Activated naive CD4-positive, alpha-beta T cell treated with anti-CD3 and anti-CD28 coated beads, Interleukin-2, amount 10 ng/mL, durations not matched to agents 5 hours and 36 hours (primary cell): ENCODE measurements around the gene CKMT1A. TPM values are rescaled to one million over a fixed set of nuclear protein-coding genes. Genes with fewer than 3 reads are reported as not detected.

Experiments
- total RNA-seq, 2 experiments: library from RNA; stranded (reverse); gene quantifications; one replicate each; pipeline ENCODE4 v1.2.3, GENCODE V29; 2021

Gene CKMT1A
- total RNA-seq: not detected

GRCh38 chr15:43693148-43694022, at the start of gene CKMT1A:
Gene CKMT1A, plus strand, starts transcription at chr15:43693859. Its CDS starts 192 bp downstream, at chr15:43694051.

GRCh38 chr15:43648649-43649429, 44.8 kb upstream of the CKMT1A start, which contains the start of gene CATSPER2:
Gene CATSPER2, minus strand, starts transcription at chr15:43648844. Its CDS starts 783 bp downstream, at chr15:43648061.

GRCh38 chr15:43746245-43746902, 52.7 kb downstream of the CKMT1A start, which contains the start of gene PDIA3:
Gene PDIA3, plus strand, starts transcription at chr15:43746438. Its CDS starts 102 bp downstream, at chr15:43746540.

Other genes with a start within 250 kb of the CKMT1A start
- 10 to 100 TPM; 27.1 to 27.5 TPM for gene TP53BP1, start 200.7 kb upstream of the CKMT1A start, total RNA-seq
- gene MAP1A, start 176.3 kb upstream of the CKMT1A start, total RNA-seq: 1 to 10 TPM; 6.4 to 6.5 TPM
- gene PPIP5K1, start 103.7 kb upstream of the CKMT1A start, total RNA-seq: 10 to 100 TPM; 22.3 to 29.2 TPM
- gene CKMT1B, start 99.8 kb upstream of the CKMT1A start, total RNA-seq: not detected
- under 1 TPM; 0.36 to 0.55 TPM for gene STRC, start 75.1 kb upstream of the CKMT1A start, total RNA-seq
- gene CATSPER2, start 45.0 kb upstream of the CKMT1A start, total RNA-seq: 1 to 10 TPM; 3.0 to 4.0 TPM
- 100 to 1,000 TPM; 286 to 288 TPM for gene PDIA3, start 52.6 kb downstream of the CKMT1A start, total RNA-seq
- 1 to 10 TPM; 1.7 to 2.7 TPM for gene ELL3, start 83.1 kb downstream of the CKMT1A start, total RNA-seq
- gene SERF2, start 98.5 kb downstream of the CKMT1A start, total RNA-seq: 100 to 1,000 TPM; 923 to 940 TPM
- under 1 TPM in 1 of 2 experiments, not detected in 1; 0.24 TPM for gene SERINC4, start 106.4 kb downstream of the CKMT1A start, total RNA-seq
- 10 to 100 TPM; 15.3 to 17.2 TPM for gene HYPK, start 106.7 kb downstream of the CKMT1A start, total RNA-seq
- gene MFAP1, start 130.8 kb downstream of the CKMT1A start, total RNA-seq: 10 to 100 TPM; 26.1 to 31.4 TPM
- gene WDR76, start 133.1 kb downstream of the CKMT1A start, total RNA-seq: 10 to 100 TPM; 53.1 to 54.1 TPM